Ovary (tissue), 3 donors: ENCODE measurements around the gene SUB1.

ENCODE experiments used
- EP300 ChIP-seq: sonication (generic); formaldehyde crosslinking; IDR thresholded peaks from one replicate; pipeline ENCODE4 v1.6.1; 2017; ENCODE audit warnings: antibody characterized with exemption
- TF ChIP-seq, protein P1 (sequence below), 3 donors: fragments of 450-650 bp in 2 of 3; fragments of 200-600 bp in 1 of 3; IDR thresholded peaks; one replicate each; pipeline versions ENCODE4 v1.5.1 to v1.8.0; 2016 to 2022; ENCODE audit warnings: antibody characterized with exemption in 3 of 3, mild to moderate bottlenecking in 1 of 3
- donor health status: DM: no; HTN: no; CAD: no.

DNA sequence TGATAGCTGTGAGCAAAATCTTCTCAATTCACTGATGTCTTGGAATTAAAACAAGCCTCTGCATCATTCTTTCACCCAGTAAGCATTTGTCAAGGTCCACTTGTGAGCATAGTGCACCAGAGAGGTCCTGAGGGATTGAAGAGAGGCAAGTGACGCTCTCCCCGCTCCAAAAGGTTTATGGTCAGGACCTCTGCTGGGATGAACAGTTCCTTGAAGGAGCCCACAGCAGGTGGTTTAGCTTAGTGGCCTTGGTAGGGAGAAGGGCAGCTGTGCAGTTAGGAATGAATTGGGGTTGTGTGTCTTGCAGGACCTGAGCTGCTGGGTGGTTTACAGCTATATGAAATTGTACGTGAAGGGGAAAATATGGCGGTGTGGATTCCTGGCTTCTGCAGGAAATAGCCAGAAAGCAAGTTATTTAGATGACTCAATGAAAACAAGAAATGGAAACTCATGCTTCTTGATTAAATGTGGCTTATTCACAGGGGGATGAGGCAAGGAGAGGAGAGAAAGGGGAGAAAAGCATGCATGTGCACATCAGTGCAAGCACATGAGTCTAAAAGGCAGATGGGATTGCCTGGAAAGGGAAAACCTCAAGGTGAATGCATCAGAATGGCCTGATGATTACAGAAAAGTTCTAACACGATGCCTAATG, 42.0 kb downstream of the SUB1 start:
- TF ChIP-seq, protein P1, sequence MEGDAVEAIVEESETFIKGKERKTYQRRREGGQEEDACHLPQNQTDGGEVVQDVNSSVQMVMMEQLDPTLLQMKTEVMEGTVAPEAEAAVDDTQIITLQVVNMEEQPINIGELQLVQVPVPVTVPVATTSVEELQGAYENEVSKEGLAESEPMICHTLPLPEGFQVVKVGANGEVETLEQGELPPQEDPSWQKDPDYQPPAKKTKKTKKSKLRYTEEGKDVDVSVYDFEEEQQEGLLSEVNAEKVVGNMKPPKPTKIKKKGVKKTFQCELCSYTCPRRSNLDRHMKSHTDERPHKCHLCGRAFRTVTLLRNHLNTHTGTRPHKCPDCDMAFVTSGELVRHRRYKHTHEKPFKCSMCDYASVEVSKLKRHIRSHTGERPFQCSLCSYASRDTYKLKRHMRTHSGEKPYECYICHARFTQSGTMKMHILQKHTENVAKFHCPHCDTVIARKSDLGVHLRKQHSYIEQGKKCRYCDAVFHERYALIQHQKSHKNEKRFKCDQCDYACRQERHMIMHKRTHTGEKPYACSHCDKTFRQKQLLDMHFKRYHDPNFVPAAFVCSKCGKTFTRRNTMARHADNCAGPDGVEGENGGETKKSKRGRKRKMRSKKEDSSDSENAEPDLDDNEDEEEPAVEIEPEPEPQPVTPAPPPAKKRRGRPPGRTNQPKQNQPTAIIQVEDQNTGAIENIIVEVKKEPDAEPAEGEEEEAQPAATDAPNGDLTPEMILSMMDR (IDR thresholded peaks at IDR 0.05) = no peak
- TF ChIP-seq EP300 = no peak
